Psoas muscle (tissue), 8 donors: ENCODE results near the gene OR4D1. TPM values are rescaled to one million over a fixed set of nuclear protein-coding genes. Genes with fewer than 3 reads are reported as not detected.
A peak's percentile ranks its signal among the peaks of the same experiment; 100 is the strongest.

ENCODE experiments used
- ATAC-seq, 4 donors: fragments of 200-7000 bp; cut with Tn5 transposase; one replicate each; pipeline ENCODE4 v1.9.1; 2020; ENCODE audit warnings: moderate library complexity in 3 of 4, mild to moderate bottlenecking in 2 of 4
- DNase-seq, 2 donors: peaks; one replicate each; pipeline ENCODE4 v3.0.0-alpha.2; 2020
- H3K27ac ChIP-seq: fragments of 200-600 bp; one replicate; pipeline ENCODE4 v1.8.0; 2022
- H3K27me3 ChIP-seq, 3 donors: fragments of 200-600 bp in 1 of 3; one replicate each; pipeline versions ENCODE4 v1.6.1 to v1.8.0; 2013 to 2022; ENCODE audit warnings: low read length in 2 of 3, mild to moderate bottlenecking in 2 of 3, moderate library complexity in 1 of 3; ENCODE audit not compliant: insufficient read depth in 3 of 3
- H3K36me3 ChIP-seq, 2 donors: fragments of 200-600 bp in 1 of 2; one replicate each; pipeline versions ENCODE4 v1.6.1 to v1.8.0; 2013 to 2022; ENCODE audit warnings: low read depth in 1 of 2, mild to moderate bottlenecking in 1 of 2, moderate library complexity in 1 of 2; ENCODE audit not compliant: insufficient read depth in 1 of 2
- H3K4me1 ChIP-seq: fragments of 200-600 bp; one replicate; pipeline ENCODE4 v1.8.0; 2022
- H3K4me3 ChIP-seq: fragments of 200-600 bp; one replicate; pipeline ENCODE4 v1.8.0; 2022; ENCODE audit warnings: mild to moderate bottlenecking
- H3K9me3 ChIP-seq: fragments of 200-600 bp; one replicate; pipeline ENCODE4 v1.8.0; 2022
- CTCF ChIP-seq: fragments of 200-600 bp; IDR thresholded peaks from one replicate; pipeline ENCODE4 v1.8.0; 2022; ENCODE audit warnings: antibody characterized with exemption
- WGBS, 3 donors: extraction: QIAGEN DNeasy Blood & Tissue Kit; methylation state at CpG; one replicate each; pipeline versions ENCODE4 v1.1.6 to v1.1.7; 2013; 5-methylcytosine and 5-hydroxymethylcytosine counted together
- intact Hi-C, 2 donors: fragments of 100-400 bp; cut with DNase I; formaldehyde crosslinking; loops; one replicate each; pipeline versions ENCODE4 v1.11.0 to v1.14.2; 2022
- polyA plus RNA-seq, 3 donors: library from polyadenylated mRNA; stranded (reverse); fragments of 200-250 nt; gene quantifications; one replicate each; pipeline ENCODE4 v1.2.3, GENCODE V29; 2013
- total RNA-seq, 4 donors: library from RNA; stranded (reverse); fragmentation: NEBNext Ultra II Directional in 2 of 4; extraction: Animal tissue kit (Norgen Biotek cat#: 25700) in 2 of 4; gene quantifications; one replicate each; pipeline versions ENCODE4 v1.2.1 to v1.2.4, GENCODE V29; 2021 to 2023
- donor health status: healthy with polysubstance abuse.
- donor health status: DM: no; HTN: no; CAD: no; lungs with moderate emphysema.
- donor health status: Bipolar disorder and iron deficiency.
- donor health status: healthy.
- donor health status: DM: yes; HTN: yes; CAD: no.
- donor health status: DM: no; HTN: no; CAD: no.
- donor health status: DM: no; HTN: no; CAD: no.
- donor health status: DM: yes; HTN: yes; CAD: no.

The OR4D1 gene
- total and polyA plus RNA-seq, 7 donors = 0.03 TPM; not detected in 5

GRCh38 chr17:58195518-58196123 is 47.4 kb downstream of the OR4D1 start:
- peaks cover 0 to 33% (median 20%) of the 10 kb centered on the region in 3 donors for H3K27me3 ChIP-seq
- H3K36me3 ChIP-seq = no peaks in the 10 kb centered on the region
- no peak overlapping the region for H3K27ac ChIP-seq
- intact Hi-C loops = no loop called here
- no peaks in the 10 kb centered on the region for H3K9me3 ChIP-seq
- TF ChIP-seq CTCF = no peak
- 63 to 83% (median 76%) methylated on average over 5 of the region's 5 CpGs for WGBS, 3 donors
- DNase-seq (no peak), ATAC-seq (no peak)
- no peaks in the 10 kb centered on the region for H3K4me1 ChIP-seq
- H3K4me3 ChIP-seq = no peak overlapping the region

- DNase-seq = no peak
- H3K4me1 ChIP-seq = no peaks in the 10 kb centered on the region
- no peak overlapping the region for H3K4me3 ChIP-seq
- no peaks in the 10 kb centered on the region for H3K9me3 ChIP-seq
- 73 to 81% (median 79%) methylated on average over 7 of the region's 7 CpGs for WGBS, 3 donors
- no peaks in the 10 kb centered on the region for H3K36me3 ChIP-seq
- no peak for TF ChIP-seq CTCF
- no peak for ATAC-seq
- peaks cover 0 to 33% (median 14%) of the 10 kb centered on the region in 3 donors for H3K27me3 ChIP-seq
- no peak overlapping the region for H3K27ac ChIP-seq
- intact Hi-C loops = no loop called here
These were observed 48.4 kb downstream of the OR4D1 start for GRCh38 chr17:58196610-58197009.

GRCh38 chr17:58200024-58200633 is 51.9 kb downstream of the OR4D1 start:
- Histone ChIP-seq H3K9me3 (no peaks in the 10 kb centered on the region), H3K4me3 (no peak overlapping the region), H3K4me1 (no peaks in the 10 kb centered on the region), H3K36me3 (peaks cover 0 to 1% of the 10 kb centered on the region in 2 donors), H3K27me3 (peaks cover 0 to 22% (median 12%) of the 10 kb centered on the region in 3 donors), H3K27ac (no peak overlapping the region)
- ATAC-seq (peak in 3 of 4 donors; percentile 43 to 62 (median 43)), DNase-seq (peak in 1 of 2 donors; percentile 64)
- intact Hi-C loops = no loop called here
- TF ChIP-seq CTCF = peak; percentile 40
- 32 to 39% (median 38%) methylated on average over 14 of the region's 14 CpGs for WGBS, 3 donors

GRCh38 chr17:58202859-58203258 is 54.7 kb downstream of the OR4D1 start:
- Histone ChIP-seq H3K4me1 (no peaks in the 10 kb centered on the region), H3K27ac (no peak overlapping the region), H3K27me3 (peaks cover 0 to 12% (median 1%) of the 10 kb centered on the region in 3 donors), H3K36me3 (peaks cover 0 to 29% of the 10 kb centered on the region in 2 donors), H3K9me3 (no peaks in the 10 kb centered on the region), H3K4me3 (no peak overlapping the region)
- 65 to 79% (median 66%) methylated on average over 7 of the region's 7 CpGs for WGBS, 3 donors
- ATAC-seq (no peak), DNase-seq (no peak)
- intact Hi-C loops = no loop called here
- no peak for TF ChIP-seq CTCF
